ENCODE measurements around the gene EBNA1BP2. TPM values are rescaled to one million over a fixed set of nuclear protein-coding genes. Genes with fewer than 3 reads are reported as not detected.

Gene EBNA1BP2
- total and polyA plus RNA-seq, 2 donors from 2014 or later: 52.5 to 98.8 TPM

DNA sequence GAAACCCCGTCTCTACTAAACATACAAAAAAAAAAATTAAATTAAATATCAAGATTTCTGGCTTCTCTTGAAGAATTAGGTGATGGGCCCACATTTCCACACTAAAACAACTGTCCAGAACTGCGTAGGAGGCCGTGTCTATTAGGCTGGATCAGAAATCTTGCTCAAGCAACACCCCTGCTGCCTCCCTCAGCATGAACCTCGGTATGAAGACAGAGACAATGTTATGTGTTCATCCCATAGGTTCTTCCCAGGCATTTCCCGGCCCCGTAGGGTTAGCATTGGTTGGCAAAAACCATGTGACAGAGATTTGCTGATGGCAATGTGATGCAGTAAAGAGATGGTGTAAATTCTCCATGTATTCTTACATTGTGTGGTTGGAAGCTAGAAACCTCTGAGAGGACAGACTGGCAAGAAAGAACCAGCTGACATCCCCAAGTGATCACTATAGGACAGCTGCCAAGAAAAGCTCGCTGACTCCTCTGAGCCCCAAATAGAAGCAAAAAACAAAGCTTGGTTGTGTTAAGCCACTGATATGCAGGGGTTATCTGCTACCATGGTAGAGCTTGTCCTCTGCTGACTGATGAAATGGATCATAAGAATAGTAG, 34.5 kb downstream of the EBNA1BP2 start:
- H3K9ac ChIP-seq (ENCODE audit: low read length in 3 of 3): no peak overlapping the region
- no peaks in the 10 kb centered on the region for H3K4me1 ChIP-seq (ENCODE audit: control insufficient read depth in 2 of 3, insufficient read depth in 2 of 3, low read depth in 1 of 3, low read length in 3 of 3)
- TF ChIP-seq, protein P1, sequence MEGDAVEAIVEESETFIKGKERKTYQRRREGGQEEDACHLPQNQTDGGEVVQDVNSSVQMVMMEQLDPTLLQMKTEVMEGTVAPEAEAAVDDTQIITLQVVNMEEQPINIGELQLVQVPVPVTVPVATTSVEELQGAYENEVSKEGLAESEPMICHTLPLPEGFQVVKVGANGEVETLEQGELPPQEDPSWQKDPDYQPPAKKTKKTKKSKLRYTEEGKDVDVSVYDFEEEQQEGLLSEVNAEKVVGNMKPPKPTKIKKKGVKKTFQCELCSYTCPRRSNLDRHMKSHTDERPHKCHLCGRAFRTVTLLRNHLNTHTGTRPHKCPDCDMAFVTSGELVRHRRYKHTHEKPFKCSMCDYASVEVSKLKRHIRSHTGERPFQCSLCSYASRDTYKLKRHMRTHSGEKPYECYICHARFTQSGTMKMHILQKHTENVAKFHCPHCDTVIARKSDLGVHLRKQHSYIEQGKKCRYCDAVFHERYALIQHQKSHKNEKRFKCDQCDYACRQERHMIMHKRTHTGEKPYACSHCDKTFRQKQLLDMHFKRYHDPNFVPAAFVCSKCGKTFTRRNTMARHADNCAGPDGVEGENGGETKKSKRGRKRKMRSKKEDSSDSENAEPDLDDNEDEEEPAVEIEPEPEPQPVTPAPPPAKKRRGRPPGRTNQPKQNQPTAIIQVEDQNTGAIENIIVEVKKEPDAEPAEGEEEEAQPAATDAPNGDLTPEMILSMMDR (IDR thresholded peaks at IDR 0.05; ENCODE audit: borderline replicate concordance, extremely low read depth, insufficient read depth): no peak
- H3K27me3 ChIP-seq (ENCODE audit: control insufficient read depth, insufficient read depth, low read length): no peaks in the 10 kb centered on the region
- FAIRE-seq (no peak), DNase-seq (no peak)
- intact Hi-C loops (cut with DNase I): no loop called here
- H3K27ac ChIP-seq (ENCODE audit: low read depth in 2 of 2, low read length in 2 of 2): no peak overlapping the region
- H3K4me3 ChIP-seq (ENCODE audit: low read length in 3 of 3): no peak overlapping the region
- no peaks in the 10 kb centered on the region for H3K36me3 ChIP-seq (ENCODE audit: control insufficient read depth in 2 of 3, insufficient read depth in 3 of 3, low read length in 3 of 3)
- H3K9me3 ChIP-seq (ENCODE audit: control insufficient read depth in 2 of 3, insufficient read depth in 1 of 3, low read length in 3 of 3): no peaks in the 10 kb centered on the region

DNA sequence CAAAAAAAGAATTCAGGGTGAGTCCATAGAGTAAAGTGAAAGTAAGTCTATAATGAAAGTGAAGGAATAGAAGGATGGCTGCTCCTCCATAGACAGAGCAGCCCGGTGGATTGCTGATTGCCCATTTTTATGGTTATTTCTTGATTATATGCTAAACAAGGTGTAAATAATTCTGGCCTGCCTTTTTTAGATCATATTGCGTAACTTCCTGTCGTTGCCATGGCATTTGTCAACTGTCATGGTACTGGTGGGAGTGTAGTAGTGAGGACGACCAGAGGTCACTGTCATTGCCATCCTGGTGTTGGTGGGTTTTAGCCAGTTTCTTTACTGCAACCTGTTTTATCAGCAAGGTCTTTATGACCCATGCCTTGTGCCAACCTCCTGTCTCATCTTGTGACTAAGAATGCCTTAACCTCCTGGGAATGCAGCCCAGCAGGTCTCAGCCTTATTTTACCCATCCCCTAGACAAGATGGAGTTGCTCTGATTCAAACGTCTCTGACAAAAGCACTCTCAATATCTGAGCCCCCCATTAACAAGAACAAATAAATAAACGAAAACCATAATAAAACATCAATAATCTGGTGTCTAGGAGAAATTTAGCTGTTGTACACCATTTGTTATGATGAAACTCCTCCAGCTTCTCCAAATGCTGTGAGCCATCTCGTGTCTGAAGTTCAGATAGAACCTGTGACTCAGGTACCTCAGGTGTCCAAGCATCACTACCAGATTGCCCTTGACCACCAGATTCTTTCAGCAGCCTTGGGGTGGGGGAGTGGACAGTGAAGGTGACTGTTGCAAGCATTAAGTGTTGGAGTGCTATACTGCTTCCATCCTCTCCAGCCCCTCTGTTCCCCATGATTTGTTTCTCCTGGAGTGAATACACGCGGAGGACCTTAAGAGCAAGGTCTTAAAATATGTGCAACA, 36.0 kb downstream of the EBNA1BP2 start:
- Histone ChIP-seq H3K9ac (ENCODE audit: low read length in 3 of 3) (no peak overlapping the region), H3K27ac (ENCODE audit: low read depth in 2 of 2, low read length in 2 of 2) (no peak overlapping the region), H3K4me3 (ENCODE audit: low read length in 3 of 3) (no peak overlapping the region), H3K36me3 (ENCODE audit: control insufficient read depth in 2 of 3, insufficient read depth in 3 of 3, low read length in 3 of 3) (no peaks in the 10 kb centered on the region), H3K27me3 (ENCODE audit: control insufficient read depth, insufficient read depth, low read length) (no peaks in the 10 kb centered on the region), H3K4me1 (ENCODE audit: control insufficient read depth in 2 of 3, insufficient read depth in 2 of 3, low read depth in 1 of 3, low read length in 3 of 3) (no peaks in the 10 kb centered on the region), H3K9me3 (ENCODE audit: control insufficient read depth in 2 of 3, insufficient read depth in 1 of 3, low read length in 3 of 3) (peaks cover 0 to 3% (median 0%) of the 10 kb centered on the region in 3 donors)
- intact Hi-C loops (cut with DNase I): no loop called here
- TF ChIP-seq, protein P1 (IDR thresholded peaks at IDR 0.05; ENCODE audit: borderline replicate concordance, extremely low read depth, insufficient read depth): no peak
- DNase-seq (no peak), FAIRE-seq (no peak)

GRCh38 chr1:43134640-43135039, 37.5 kb downstream of the EBNA1BP2 start:
- Histone ChIP-seq H3K4me1 (ENCODE audit: control insufficient read depth in 2 of 3, insufficient read depth in 2 of 3, low read depth in 1 of 3, low read length in 3 of 3) (no peaks in the 10 kb centered on the region), H3K9ac (ENCODE audit: low read length in 3 of 3) (no peak overlapping the region), H3K4me3 (ENCODE audit: low read length in 3 of 3) (no peak overlapping the region), H3K9me3 (ENCODE audit: control insufficient read depth in 2 of 3, insufficient read depth in 1 of 3, low read length in 3 of 3) (peaks cover 0 to 3% (median 0%) of the 10 kb centered on the region in 3 donors), H3K27ac (ENCODE audit: low read depth in 2 of 2, low read length in 2 of 2) (no peak overlapping the region), H3K36me3 (ENCODE audit: control insufficient read depth in 2 of 3, insufficient read depth in 3 of 3, low read length in 3 of 3) (no peaks in the 10 kb centered on the region), H3K27me3 (ENCODE audit: control insufficient read depth, insufficient read depth, low read length) (no peaks in the 10 kb centered on the region)
- DNase-seq (no peak), FAIRE-seq (no peak)
- intact Hi-C loops (cut with DNase I): no loop called here
- TF ChIP-seq, protein P1 (IDR thresholded peaks at IDR 0.05; ENCODE audit: borderline replicate concordance, extremely low read depth, insufficient read depth): no peak

Data from kidney (tissue), 14 donors.